Loucy (cell line): Measurements from ENCODE around the gene TSSK2.

Experiments used
- CTCF ChIP-seq: fragments of 200-600 bp; sonication (generic); conservative IDR thresholded peaks from 2 replicates; pipeline ENCODE4 v1.5.1; 2014; ENCODE audit warnings: mild to moderate bottlenecking, antibody characterized with exemption, low read length
- EZH2phosphoT487 ChIP-seq: fragments of 200-600 bp; IDR thresholded peaks from 2 replicates; pipeline ENCODE4 v1.6.1; 2018; ENCODE audit warnings: antibody characterized with exemption, mild to moderate bottlenecking, moderate library complexity, borderline replicate concordance

GRCh38 chr22:19143967-19144400 lies 12.9 kb downstream of the TSSK2 start:
- TF ChIP-seq CTCF (no peak), EZH2phosphoT487 (no peak)
